ENCODE measurements around the gene RFX2.

The RFX2 gene

DNA sequence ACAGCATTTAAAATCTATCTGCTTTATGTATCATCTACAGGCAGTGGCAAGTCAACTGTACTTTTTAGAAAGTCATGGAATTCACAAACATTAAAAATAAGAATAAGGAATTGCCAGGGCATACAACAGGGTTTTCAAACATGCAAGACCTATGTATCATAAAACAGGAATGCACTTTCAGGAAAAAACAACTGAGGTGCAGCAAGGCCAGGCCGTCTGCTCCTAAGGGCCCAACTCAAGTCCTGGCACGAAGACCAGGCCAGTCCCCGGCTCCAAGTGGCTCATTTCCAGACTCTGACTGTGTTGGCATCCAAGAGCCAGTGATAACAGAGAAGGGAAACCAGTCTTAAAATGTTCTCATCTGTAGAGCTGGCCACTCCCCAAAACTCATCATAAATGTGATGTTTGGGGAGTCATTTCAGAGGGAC lies 7.1 kb downstream of the RFX2 start:
- DNase-seq: no peak

DNA sequence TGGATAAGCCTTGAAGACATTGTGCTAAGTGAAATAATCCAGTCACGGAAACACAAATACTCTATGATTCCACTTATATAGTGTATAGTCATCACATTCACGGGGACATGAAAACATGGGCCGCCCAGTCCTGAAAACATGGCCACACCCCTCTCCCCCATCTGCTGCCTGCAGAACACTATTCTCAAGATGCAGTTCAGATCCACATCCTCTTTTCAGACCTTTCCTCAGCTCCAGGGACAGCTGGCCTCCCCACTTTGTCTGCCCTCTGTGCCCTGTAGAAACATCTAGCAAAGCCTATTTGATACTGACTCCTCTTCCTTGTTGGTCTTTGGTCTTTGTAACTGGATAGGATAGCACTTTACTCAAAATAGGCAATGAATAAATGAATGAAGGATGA lies 8.3 kb downstream of the RFX2 start:
- DNase-seq: no peak

DNA sequence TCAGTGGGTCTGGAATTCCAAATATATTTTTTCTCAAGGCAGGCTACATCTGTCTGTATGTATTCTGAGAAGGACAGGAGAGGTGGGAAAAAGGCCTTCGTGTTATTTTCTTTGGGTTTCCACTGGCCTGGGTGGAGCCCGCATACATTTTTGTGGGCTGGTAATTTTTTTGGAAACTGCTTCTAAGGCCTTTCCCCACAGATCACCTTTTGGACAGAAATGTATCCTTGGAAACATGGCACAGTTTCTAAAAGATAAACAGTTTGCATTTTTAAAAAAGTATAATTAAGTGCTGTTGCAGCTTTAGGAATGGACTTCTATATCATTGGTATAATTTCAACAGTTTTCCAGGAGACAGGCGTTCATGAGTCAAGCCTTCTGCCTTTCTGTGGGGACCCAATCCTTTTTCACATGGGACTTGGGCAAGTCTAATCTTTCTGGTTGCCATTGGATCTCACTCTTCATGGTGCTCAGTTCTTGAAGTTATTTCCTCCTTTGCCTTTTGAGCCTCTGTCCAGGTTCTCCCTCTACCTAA lies 8.9 kb downstream of the RFX2 start:
- DNase-seq: no peak

DNA sequence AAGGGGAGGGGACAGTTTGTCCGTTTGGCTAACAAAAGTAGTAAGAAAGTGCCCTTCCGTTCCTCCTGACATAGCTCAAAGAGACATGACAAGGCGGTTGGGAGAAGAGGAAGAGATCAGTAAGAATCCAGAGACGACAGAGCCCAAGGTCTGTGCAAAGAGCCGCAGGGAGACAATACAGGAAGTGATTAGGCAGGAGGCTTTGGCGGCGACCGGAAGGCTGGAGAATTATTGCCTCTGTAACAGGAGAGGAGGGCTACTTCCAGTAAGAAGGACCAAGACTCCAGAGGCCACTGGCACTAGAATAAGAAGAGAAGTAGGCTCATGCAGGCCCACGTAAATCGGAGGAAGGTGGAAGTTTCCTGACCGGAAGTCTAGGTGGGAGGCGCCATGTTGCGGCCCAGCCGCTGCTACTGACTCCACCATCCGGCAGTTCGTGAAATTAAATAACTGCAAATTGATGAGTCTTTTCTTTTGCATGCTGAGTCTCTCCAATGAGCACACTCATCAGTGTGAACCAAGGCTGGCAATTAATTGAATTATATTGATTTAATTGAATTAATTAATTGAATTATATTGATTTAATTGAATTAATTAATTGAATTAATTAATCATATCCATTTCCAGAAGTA lies 9.9 kb downstream of the RFX2 start:
- no peak for DNase-seq

DNA sequence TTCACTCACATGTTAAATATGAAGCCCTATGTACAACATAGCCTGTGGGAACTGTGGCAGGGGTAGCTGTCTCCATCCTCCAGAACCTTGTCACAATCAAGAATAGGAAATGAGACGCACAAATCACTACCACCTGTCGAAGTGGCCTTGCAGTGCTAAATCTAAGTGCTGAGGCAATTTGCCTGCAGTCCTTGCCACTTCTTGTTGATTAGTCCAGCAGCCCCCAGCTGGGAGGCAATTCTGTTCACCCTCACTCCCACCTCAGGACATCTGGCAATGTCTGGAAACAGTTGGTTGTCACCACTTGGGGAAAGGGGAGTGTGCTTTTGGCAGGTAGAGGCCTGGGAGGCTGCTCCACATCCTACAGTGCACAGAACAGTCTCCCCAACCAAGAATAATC lies 10.7 kb downstream of the RFX2 start:
- DNase-seq: no peak

DNA sequence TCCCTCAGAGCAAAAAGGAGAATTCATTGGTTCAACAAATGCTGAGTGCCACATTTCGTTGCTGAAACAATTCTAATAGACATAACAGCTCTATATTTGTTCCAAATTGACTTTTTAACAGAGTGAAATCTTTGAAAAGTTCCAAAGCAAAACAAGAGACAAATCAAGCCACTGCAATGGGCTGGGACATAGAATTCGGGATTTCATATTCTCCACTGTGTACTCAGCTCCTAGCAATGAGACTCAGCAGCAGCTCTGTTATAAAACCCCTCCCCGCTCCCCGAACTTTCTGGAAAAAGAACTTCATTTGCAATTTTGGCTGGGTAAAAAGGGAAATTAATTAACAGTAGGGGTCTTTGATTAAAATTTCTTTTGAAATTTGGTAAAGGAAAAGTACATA lies 11.3 kb downstream of the RFX2 start:
- DNase-seq: no peak

DNA sequence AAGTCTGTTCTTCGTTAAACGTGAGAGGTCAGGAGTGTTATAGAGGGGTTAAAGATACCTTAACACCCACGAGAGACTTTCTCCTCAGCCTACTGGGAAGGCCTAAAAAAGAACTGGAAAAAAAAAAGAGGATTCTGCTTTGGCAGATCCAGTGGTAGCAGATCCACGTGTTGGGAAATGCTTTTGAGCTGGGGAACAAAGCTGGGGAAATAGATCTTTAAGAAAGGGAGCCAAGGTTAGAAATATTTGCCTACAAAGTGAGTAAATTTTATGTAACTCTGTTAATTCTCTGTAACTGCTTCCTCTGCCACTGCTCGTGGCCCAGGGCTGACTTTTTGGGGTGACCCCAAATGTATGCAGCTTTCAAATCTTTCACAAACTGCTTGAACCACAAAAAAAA lies 11.7 kb downstream of the RFX2 start:
- DNase-seq: no peak

DNA sequence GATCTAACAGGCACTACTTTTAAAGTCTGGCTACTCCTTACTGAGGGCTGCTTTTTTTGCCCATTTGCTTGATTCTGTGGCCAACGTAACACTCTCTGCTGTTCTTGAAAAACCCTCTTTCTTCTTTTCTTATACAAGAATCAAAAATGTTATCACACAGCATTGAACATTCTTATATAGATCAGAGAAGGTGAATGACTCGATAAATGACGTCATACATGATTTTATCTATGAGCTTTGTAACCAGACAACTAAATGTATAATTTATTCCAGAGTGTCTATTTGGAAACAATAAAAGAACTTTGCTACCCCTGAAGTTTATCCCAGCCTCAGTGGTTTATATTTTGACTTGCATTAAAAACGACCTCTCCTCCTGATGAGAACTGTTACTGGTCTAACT lies 12.4 kb downstream of the RFX2 start:
- no peak for DNase-seq

DNA sequence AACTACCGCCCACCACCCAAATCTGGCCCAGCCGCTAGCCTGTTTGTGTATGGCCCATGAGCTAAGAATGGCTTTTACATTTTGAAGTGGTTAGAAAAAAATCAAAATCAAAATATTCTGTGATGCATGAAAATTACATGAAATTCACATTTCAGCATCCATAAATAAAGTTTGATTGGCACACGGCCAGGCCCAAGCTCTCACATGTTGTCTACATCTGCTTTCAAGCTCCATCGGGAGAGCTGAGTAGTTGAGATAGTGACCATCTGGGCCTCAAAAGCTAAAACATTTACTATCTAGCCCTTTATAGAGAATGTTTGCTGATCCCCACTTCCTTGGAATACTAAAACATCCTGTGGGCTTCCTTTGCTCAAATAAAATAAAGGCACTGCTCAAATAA lies 14.5 kb downstream of the RFX2 start:
- no peak for DNase-seq

DNA sequence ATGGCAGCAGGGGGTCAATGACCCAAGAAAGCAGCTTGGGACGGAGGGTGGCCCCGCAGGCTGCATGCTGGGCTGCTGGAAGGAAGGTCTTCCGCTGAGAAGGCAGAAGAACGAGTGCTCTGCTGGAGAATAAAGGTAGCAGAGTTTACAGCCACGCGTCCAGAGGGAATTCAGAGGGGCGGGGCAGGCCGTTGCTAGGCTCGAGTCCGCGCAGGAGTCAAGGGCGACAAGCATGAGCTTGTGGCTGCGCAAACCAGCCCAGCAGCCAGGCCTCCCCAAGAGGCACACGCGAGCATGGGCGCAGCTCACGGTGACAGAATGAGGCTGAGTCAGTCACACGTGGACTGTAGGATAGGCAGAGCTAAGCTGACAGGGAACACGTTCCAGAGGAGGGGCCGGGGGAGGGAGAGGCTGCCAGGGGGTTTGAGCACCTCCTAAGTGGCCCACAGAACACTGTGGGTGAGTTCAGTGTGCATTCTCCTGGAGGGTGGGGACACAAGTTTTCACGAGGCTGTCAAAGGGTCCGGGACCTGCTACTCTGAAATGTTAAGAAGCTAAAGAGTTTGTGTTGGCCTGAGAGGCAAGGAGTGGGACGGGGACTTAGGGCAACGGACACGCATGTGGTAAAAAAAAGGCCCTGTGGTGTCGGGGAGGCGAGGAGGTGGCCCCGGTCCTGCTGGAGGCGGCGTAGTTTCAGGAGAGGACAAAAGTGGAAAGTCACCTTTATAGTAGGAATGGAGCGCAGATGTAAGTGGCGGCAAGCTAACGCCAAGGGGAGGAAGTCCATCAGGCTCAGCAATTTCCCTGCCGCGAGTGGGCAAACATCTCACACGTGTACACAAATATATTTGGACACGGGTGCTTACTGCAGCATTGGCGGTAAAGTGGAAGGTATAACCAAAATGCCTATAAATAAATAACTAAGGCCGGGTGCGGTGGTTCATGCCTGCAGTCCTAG lies 17.7 kb downstream of the RFX2 start:
- DNase-seq: peak; percentile 11

DNA sequence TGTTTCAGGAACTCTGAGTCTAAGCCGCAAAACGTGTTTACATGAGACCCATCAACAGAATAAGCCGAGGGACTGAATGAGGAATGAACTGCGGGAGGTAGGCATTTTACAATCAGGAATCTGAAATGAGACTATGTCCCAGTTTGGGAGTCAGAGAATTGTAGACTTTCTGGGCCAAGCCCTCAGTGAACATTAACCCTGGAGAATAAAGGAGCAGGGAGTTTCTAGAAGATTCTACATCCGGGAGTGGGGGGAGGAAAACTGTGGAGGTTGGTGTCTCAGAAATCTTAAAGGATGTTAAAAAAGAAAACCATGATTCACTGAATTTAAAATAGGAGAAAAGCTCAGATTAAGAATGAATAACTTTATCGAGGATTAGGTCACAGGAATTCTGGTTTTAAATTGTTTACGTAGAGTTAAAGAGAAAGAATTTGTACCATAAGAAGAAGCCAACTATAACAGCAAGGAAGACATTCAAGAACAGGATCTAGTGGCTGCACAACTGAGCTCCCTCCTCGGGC lies 18.5 kb downstream of the RFX2 start:
- DNase-seq: no peak

DNA sequence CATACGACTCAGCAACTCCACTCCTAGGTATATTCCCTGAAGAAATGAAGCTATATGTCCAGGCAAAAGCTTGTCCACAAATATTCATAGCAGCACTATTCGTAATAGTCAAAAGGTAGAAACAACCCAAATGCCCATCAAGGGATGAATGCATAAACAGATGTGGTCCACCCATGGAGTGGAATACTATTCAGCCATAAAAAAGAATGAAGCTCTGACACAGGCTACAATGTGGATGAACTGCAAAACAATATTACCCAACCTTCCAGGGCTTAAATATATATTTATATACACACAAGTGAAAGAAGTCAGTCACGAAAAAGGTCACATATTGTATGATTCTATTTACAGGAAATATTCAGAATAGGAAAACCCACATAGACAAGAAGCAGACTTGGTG lies 19.7 kb downstream of the RFX2 start:
- no peak for DNase-seq

DNA sequence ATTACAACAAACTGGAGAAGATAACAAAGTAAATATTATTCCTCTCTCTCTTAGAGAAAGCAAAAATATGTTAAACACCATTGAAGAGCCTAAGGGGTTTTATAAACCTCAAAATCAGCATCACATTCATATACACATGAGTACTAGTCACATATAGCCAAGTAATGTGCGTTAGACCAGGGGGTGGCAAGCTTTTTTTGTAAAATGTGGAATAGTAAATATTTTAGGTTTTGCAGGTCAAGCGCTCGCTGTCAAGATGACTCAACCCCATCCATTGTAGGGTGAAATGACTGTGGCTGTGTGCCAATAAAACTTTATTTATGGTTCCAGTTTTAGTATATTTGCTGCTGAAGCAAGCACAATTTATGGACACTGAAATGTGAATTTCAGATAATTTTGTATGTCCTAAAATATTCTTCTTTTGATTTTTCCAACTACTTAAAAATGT lies 21.7 kb downstream of the RFX2 start:
- DNase-seq: no peak

DNA sequence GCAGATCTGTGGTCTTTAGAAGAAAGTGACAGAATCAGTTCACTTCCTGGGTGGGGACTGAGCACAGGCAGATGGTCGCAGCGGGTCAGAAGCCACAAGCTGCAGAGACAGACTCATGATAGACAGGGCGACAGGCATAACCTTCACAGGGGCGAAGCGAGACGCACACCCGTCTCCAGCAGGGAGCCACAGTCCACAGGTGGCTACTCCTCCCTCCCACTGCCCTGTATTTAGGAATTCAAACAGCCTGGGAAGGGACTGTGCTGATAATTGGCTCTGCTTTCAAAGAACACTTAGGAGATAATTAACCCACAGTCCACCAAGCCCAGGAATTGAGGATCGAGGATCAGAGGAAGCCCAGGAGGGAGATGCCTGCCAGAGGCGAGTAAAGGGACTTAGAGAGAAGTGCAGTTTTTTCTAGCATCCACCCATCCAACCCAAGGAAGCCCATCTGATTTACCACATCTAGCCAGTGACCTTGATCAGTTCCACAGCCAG lies 23.2 kb downstream of the RFX2 start:
- DNase-seq: no peak

DNA sequence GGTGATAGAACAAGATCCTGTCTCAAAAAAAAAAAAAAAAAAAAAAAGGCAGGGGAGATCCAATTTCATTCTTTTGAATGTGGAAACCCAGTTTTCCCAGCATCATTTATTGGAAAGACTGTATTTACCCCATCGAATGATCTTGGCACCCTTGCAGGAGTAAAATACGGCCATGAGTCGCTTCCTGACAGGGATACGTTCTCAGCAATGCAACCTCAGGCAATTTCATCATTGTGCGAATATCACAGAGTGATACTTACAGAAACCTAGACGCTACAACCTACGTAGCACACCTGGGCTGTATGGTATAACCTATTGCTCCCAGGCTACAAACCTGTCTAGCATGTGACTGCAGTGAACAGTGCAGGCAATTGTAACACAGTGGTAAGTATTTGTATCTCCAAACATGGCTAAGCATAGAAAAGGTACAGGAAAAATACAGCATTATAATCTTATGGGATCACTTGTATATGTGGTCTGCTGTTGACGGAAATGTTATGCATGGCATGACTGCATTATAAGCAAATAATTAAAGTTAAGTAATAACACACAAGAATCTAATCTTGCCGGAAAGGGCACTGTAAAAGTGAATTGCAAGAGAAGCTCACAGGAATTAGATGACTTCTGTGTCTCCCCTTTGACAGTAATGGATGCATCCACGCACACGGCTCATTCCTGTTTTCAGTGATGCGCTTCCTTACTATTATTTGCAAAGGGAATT lies 24.1 kb downstream of the RFX2 start:
- no peak for DNase-seq

DNA sequence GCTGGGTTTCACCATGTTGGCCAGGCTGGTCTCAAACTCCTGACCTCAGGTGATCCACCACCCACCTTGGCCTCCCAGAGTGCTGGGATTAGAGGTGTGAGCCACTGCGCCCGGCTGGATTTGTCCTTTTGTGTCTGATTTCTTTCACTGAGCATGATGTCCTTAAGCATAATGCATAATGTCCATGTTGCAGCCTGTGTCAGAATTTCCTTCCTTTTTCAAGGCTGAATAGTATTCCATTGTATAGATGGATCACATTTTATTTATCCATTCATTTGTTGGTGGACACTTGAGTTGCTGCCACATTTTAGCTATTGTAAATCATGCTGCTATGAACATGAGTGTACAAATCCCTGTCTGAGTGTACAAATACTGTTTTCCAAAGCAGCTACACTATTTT lies 25.5 kb downstream of the RFX2 start:
- DNase-seq: no peak

DNA sequence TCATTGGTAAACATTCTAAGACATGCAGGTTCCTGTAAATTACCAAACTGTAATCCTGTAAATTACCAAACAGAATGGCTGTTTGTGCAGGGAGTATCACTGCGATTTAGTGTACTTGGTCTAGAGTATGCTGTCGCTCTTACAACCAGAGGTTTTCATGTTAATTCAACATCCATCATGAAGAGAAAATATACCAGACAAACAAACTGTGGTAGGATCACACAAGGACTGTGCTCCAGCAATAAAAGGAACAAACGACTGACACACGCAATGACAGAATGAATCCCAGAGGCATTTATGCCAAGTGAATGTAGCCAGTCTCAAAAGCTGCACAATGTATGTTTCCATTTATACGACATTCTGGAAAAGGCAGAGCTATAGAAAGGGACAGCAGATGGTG lies 31.2 kb downstream of the RFX2 start:
- no peak for DNase-seq

DNA sequence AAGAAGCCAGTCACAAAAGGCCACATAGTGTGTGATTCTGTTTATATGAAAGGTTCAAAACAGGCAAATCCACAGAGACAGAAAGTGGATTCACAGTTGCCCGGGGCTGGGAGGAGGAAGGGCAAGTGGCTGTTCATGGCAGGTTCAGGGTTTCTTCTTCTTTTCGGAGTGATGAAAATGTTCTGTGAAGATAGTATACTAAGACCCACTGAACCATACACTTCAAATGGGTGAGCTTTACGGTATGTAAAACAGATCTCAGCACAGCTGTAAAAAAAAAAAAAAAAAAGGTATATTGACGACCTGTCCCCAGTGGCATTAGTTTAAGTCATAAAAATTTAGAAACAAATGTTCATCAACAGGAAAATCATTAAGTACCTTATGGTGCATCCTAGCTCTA lies 32.2 kb downstream of the RFX2 start:
- no peak for DNase-seq

DNA sequence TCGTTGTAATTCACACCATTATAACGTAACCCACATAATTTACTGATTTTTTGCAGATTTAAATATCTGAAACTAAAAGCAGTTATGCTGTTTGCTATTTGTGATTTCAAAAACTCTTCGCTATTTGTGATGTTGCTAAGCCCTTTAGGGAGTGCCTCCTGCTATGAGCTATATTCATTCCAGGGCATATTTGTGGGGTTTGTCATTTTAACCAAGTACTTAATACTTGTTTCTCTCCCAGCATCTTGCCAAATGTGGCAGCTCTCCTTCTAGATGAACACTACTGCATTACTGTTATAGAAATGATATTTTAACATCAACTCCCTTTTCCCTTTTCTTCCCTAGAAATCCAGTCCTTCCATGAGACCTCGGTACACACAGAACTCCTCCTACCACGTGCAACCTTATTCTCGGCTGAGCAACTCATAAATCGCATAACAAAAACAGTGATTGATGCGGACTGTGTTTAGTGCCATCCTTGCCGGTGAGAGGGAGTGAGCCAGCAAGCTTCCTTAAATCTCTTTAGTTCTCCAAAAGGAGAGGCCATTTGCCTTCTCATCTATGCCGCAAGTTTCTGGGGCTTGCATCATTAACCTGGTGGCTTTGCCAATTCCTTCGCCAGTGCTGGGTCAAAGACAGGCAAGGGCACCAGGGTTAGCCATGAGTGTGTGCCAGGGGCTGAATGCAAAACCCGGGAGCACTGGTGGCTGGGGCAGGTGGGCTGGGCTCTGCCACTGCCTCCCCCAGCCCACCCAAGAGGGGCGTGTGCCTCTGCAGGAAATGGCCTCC lies 33.4 kb downstream of the RFX2 start:
- DNase-seq: no peak

DNA sequence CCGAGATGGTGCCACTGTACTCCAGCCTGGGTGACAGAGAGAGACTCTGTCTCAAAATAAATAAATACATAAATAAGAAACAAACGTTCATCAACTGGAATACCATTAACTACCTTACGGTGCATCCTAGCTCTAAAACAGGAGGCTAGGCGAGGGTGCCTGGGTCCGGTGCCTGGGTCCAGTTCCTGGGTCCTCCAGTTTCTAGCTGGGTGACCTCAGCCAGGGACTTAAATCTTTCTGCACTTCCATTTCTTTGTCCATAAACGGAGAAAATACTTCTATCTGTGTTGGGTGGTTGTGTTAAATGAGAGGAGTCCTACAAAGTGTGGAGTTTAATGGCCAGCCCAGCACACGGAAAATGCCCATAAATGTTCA lies 34.0 kb downstream of the RFX2 start:
- no peak for DNase-seq

DNA sequence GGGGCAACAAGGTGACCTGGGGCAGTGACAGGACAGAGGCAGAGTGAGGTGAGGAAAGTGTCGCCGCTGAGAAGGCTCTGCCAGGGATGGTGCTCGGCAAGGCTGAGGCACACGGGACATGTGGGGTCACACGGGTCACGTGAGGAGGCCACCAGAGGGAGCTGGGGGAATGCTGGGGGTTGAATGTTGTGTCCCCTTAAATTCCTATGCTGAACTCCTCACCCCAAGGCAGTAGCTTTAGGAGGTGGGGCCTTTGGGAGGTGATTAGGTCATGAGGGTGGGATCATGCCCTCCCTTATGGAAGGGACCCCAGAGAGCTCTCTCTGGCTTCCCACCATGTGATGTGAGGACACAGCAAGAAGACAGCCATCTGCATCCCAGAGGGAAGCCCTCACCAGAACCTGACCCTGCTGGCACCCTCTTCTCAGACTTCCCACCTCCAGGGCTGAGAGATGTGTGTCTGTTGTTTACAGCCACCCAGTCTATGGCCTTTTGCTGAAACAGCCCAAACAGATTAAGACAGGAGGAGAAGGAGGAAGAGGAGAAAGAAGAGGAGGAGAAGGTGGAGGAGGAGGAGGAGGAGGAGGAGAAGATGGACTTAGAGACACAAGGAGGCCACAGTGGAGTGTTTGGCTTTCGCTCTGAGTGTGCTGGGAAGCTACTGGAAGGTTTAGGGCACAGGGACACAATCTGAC lies 35.4 kb downstream of the RFX2 start:
- DNase-seq: no peak
